ENCODE results near the gene CLCN4.

- TF ChIP-seq CTCF (IDR thresholded peaks at IDR 0.05; ENCODE audit: low read depth, low read length) (no peak), POLR2A (IDR thresholded peaks at IDR 0.05; ENCODE audit: extremely low read depth, insufficient read length) (no peak), MYC (IDR thresholded peaks at IDR 0.05; ENCODE audit: low read depth, low read length) (no peak)
- TF ChIP-seq, protein P1, sequence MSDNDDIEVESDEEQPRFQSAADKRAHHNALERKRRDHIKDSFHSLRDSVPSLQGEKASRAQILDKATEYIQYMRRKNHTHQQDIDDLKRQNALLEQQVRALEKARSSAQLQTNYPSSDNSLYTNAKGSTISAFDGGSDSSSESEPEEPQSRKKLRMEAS (IDR thresholded peaks at IDR 0.05; ENCODE audit: low read depth, low read length): no peak
Observed at GRCh38 chrX:10208281-10208856, 51.6 kb downstream of the CLCN4 start.
